Right lobe of liver (tissue), 6 donors: ENCODE data around the gene LRTM1. TPM values are rescaled to one million over a fixed set of nuclear protein-coding genes. Genes with fewer than 3 reads are reported as not detected.

Experiments used
- ATAC-seq, 4 donors: fragments of 200-7000 bp; cut with Tn5 transposase; one replicate each; pipeline ENCODE4 v1.9.1; 2020; ENCODE audit warnings: mild to moderate bottlenecking in 4 of 4, moderate library complexity in 4 of 4
- DNase-seq, 3 donors: peaks; one replicate each; pipeline ENCODE4 v3.0.0-alpha.2; 2020
- H3K27ac ChIP-seq, 3 donors: fragments of 200-600 bp; one replicate each; pipeline ENCODE4 v1.8.0; 2022
- H3K27me3 ChIP-seq, 2 donors: fragments of 200-600 bp; one replicate each; pipeline ENCODE4 v1.8.0; 2022
- H3K36me3 ChIP-seq, 4 donors: fragments of 200-600 bp; sonication (generic) in 1 of 4; one replicate each; pipeline versions ENCODE4 v1.5.1 to v1.8.0; 2017 to 2022; ENCODE audit warnings: control low read depth in 1 of 4
- H3K4me1 ChIP-seq, 4 donors: fragments of 200-600 bp; sonication (generic) in 1 of 4; one replicate each; pipeline versions ENCODE4 v1.5.1 to v1.8.0; 2017 to 2022; ENCODE audit warnings: control low read depth in 1 of 4
- H3K4me3 ChIP-seq, 3 donors: fragments of 200-600 bp; one replicate each; pipeline ENCODE4 v1.8.0; 2022
- H3K9me3 ChIP-seq, 4 donors: fragments of 200-600 bp; sonication (generic) in 1 of 4; one replicate each; pipeline versions ENCODE4 v1.5.1 to v1.8.0; 2017 to 2022; ENCODE audit warnings: control low read depth in 1 of 4
- POLR2A ChIP-seq: fragments of 450-650 bp; IDR thresholded peaks from one replicate; pipeline ENCODE4 v1.6.1; 2017; ENCODE audit warnings: antibody characterized with exemption, mild to moderate bottlenecking
- WGBS: methylation state at CpG from one replicate; pipeline ENCODE4 v1.1.6; 2018; ENCODE audit warnings: low coverage, low lambda C conversion rate; ENCODE audit not compliant: insufficient coverage; ENCODE audit errors: missing lambda C conversion rate; 5-methylcytosine and 5-hydroxymethylcytosine counted together
- intact Hi-C, 2 donors: fragments of 100-400 bp; cut with DNase I; formaldehyde crosslinking; loops; one replicate each; pipeline versions ENCODE4 v1.11.2 to v1.14.1; 2022
- total RNA-seq, 6 experiments: library from RNA; depleted of rRNA in 2 of 6; stranded (reverse); fragments of >200 nt in 2 of 6; fragmentation: NEBNext Ultra II Directional in 3 of 6; extraction: Animal tissue kit (Norgen Biotek cat#: 25700) in 3 of 6; gene quantifications; one replicate each; pipeline versions ENCODE4 v1.1.0 to v1.2.4, GENCODE V29; 2016 to 2023
- TF ChIP-seq, protein P1 (sequence below), 4 donors: fragments of 200-600 bp in 3 of 4; fragments of 450-650 bp in 1 of 4; IDR thresholded peaks; one replicate each; pipeline versions ENCODE4 v1.5.1 to v1.8.0; 2016 to 2022; ENCODE audit warnings: antibody characterized with exemption in 4 of 4, mild to moderate bottlenecking in 2 of 4
- donor health status: DM: no; HTN: yes; CAD: no.
- donor health status: DM: no; HTN: no; CAD: no.
- donor health status: DM: no; HTN: no; CAD: no.
- donor health status: DM: no; HTN: yes; CAD: no.
- donor health status: DM: no; HTN: yes; CAD: no.

LRTM1 gene
- total RNA-seq, 6 experiments from 2014 or later: not detected

DNA sequence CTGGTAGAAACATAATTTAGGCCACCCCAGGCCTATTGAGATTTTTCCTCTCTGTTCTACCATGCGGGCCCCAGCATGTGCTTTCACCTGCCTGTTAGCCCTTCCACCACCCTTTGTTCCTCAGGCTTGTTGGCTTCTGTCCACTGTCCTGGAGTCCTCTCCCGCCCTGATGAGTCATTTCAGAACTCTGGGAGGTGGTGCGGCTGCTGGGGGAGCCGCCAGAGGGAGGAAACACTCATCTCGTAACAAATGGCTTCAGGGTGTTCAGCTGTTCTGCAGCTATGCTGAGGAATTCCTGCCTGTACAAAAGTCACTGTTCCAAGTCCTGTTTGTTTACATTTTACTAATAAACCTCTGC lies 36.3 kb downstream of the LRTM1 start:
- intact Hi-C loops: no loop called here
- DNase-seq (peak in 1 of 3 donors; percentile 24), ATAC-seq (peak; percentile 40 to 75 (median 60))
- H3K4me1 ChIP-seq: no peaks in the 10 kb centered on the region
- H3K27ac ChIP-seq: no peak overlapping the region
- no peaks in the 10 kb centered on the region for H3K9me3 ChIP-seq
- TF ChIP-seq, protein P1, sequence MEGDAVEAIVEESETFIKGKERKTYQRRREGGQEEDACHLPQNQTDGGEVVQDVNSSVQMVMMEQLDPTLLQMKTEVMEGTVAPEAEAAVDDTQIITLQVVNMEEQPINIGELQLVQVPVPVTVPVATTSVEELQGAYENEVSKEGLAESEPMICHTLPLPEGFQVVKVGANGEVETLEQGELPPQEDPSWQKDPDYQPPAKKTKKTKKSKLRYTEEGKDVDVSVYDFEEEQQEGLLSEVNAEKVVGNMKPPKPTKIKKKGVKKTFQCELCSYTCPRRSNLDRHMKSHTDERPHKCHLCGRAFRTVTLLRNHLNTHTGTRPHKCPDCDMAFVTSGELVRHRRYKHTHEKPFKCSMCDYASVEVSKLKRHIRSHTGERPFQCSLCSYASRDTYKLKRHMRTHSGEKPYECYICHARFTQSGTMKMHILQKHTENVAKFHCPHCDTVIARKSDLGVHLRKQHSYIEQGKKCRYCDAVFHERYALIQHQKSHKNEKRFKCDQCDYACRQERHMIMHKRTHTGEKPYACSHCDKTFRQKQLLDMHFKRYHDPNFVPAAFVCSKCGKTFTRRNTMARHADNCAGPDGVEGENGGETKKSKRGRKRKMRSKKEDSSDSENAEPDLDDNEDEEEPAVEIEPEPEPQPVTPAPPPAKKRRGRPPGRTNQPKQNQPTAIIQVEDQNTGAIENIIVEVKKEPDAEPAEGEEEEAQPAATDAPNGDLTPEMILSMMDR (IDR thresholded peaks at IDR 0.05): peak; percentile 7 to 17 (median 12)
- no peak for TF ChIP-seq POLR2A
- H3K4me3 ChIP-seq: no peak overlapping the region
- WGBS: 35% methylated on average over 2 of the region's 5 CpGs
- H3K36me3 ChIP-seq: no peaks in the 10 kb centered on the region
- H3K27me3 ChIP-seq: no peaks in the 10 kb centered on the region

DNA sequence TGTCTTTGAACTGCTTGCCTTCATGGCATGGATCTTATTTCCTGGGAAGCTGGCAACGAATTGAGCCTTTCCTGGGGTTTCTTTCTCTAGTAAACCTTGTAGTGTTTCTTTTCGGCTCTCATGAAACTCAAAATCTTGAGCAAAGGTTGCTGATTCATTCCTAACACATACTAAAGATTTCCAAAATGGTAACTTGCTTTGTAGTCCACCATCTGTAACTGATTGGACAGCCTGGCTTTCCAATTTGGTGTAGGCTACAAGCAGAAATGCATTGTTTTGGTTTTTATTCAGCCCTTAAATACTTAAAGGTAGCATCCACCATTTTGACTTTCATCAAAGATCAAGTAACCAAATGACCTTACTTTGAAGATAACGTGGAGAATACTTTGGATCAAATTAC lies 38.1 kb downstream of the LRTM1 start:
- intact Hi-C loops: no loop called here
- DNase-seq (no peak), ATAC-seq (no peak)
- Histone ChIP-seq H3K4me1 (no peaks in the 10 kb centered on the region), H3K4me3 (no peak overlapping the region), H3K27me3 (no peaks in the 10 kb centered on the region), H3K36me3 (no peaks in the 10 kb centered on the region), H3K9me3 (no peaks in the 10 kb centered on the region), H3K27ac (no peak overlapping the region)
- TF ChIP-seq, protein P1 (IDR thresholded peaks at IDR 0.05): no peak
- TF ChIP-seq POLR2A: no peak
- 52% methylated on average over 3 of the region's 3 CpGs for WGBS

DNA sequence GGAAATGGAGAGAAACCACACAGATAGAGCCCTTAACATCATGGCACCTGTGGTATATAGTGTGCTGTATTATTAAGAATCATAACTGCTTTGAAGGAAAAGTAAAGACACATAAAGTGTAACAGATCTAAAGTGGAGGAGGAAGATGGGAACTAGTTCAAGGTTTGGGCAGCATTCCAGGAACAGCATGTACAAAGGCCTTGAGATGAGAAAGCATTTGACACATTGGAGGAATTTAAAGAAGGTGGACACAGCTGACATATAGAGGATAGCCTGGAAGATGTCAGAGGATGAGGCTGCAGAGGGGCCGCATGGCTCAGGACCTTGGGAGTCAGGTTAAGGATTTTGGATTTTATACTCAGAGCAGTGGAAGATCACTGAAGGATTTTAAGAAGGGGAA lies 39.0 kb downstream of the LRTM1 start:
- H3K36me3 ChIP-seq: no peaks in the 10 kb centered on the region
- no peak overlapping the region for H3K4me3 ChIP-seq
- no peaks in the 10 kb centered on the region for H3K4me1 ChIP-seq
- DNase-seq: no peak
- intact Hi-C loops: no loop called here
- no peak overlapping the region for H3K27ac ChIP-seq
- no peaks in the 10 kb centered on the region for H3K27me3 ChIP-seq
- TF ChIP-seq, protein P1 (IDR thresholded peaks at IDR 0.05): no peak
- no peak for TF ChIP-seq POLR2A
- H3K9me3 ChIP-seq: no peaks in the 10 kb centered on the region
- ATAC-seq: no peak
- whole genome bisulfite sequencing: 100% methylated on average over 1 of the region's 1 CpG

DNA sequence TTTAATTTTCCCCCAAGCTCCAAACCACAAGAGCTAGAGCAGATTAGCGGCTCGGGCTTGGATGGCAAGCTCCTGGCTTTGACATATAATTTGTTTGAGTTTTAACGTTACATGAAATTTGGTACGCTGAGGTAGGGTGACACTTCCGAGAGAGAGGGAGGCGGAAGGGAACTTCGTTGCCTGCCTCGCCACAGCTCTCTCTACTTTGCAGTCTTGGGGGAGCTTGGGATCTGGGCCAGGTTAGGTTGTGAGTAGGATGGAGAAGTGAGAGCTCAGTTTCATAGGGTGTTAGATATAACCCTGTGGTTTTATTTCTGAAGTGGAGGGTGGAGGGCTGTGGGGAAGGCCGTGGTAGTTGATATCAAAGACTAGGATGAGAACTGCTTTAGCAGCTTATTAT lies 39.7 kb downstream of the LRTM1 start:
- no peak for ATAC-seq
- no peak for DNase-seq
- H3K4me3 ChIP-seq: no peak overlapping the region
- intact Hi-C loops: no loop called here
- no peak overlapping the region for H3K27ac ChIP-seq
- H3K4me1 ChIP-seq: no peaks in the 10 kb centered on the region
- H3K9me3 ChIP-seq: no peaks in the 10 kb centered on the region
- H3K36me3 ChIP-seq: no peaks in the 10 kb centered on the region
- WGBS: 70% methylated on average over 9 of the region's 9 CpGs
- H3K27me3 ChIP-seq: no peaks in the 10 kb centered on the region
- TF ChIP-seq, protein P1 (IDR thresholded peaks at IDR 0.05): no peak

DNA sequence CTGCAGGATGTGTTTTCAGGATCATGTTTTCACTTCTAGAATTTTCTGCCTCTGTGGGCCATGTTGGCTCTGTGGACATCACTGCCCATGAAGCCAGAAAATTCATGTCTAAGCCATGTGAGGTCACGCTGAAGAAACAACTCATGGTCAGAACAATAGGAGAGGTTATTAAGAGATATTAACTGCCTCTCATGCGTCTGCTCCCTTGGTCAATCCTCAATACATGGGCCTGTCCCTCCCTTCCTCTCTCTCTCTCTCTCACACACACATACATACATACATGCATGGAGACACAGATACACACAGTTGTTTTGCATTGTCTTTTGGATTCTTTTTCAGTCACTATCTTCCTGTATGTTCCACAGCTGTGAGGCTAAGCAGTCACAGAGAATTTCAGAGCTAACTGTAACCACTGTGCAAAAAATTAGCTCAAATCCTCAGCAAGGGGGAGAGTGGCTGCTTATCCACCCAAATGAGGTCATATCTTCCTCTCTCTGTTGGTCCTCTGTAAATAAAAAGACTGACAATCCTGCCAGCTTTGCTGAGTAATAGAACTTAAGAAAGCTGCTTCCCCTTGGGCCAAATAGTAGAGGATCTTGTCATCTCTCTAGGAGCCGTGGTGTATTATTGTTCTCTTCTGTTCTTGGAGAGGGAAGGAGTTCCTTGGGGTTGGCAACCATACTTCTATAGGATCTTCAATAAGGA lies 45.6 kb downstream of the LRTM1 start:
- intact Hi-C loops: no loop called here
- ATAC-seq (no peak), DNase-seq (no peak)
- Histone ChIP-seq H3K4me1 (no peaks in the 10 kb centered on the region), H3K4me3 (no peak overlapping the region), H3K36me3 (no peaks in the 10 kb centered on the region), H3K9me3 (no peaks in the 10 kb centered on the region), H3K27ac (no peak overlapping the region), H3K27me3 (no peaks in the 10 kb centered on the region)
- WGBS: 12% methylated on average over 2 of the region's 3 CpGs
- TF ChIP-seq, protein P1 (IDR thresholded peaks at IDR 0.05): no peak
- no peak for TF ChIP-seq POLR2A
